Stimulated activated CD8-positive, alpha-beta memory T cell treated with anti-CD3 and anti-CD28 coated beads, Interleukin-2, amount 100 ng/mL, for 1 hour (primary cell): ENCODE results near the gene PTPRE.

Experiments
- DNase-seq, 2 donors: peaks; one replicate each; pipeline ENCODE4 v3.0.0-alpha.2; 2020; ENCODE audit warnings: low read depth in 2 of 2

PTPRE gene

DNA sequence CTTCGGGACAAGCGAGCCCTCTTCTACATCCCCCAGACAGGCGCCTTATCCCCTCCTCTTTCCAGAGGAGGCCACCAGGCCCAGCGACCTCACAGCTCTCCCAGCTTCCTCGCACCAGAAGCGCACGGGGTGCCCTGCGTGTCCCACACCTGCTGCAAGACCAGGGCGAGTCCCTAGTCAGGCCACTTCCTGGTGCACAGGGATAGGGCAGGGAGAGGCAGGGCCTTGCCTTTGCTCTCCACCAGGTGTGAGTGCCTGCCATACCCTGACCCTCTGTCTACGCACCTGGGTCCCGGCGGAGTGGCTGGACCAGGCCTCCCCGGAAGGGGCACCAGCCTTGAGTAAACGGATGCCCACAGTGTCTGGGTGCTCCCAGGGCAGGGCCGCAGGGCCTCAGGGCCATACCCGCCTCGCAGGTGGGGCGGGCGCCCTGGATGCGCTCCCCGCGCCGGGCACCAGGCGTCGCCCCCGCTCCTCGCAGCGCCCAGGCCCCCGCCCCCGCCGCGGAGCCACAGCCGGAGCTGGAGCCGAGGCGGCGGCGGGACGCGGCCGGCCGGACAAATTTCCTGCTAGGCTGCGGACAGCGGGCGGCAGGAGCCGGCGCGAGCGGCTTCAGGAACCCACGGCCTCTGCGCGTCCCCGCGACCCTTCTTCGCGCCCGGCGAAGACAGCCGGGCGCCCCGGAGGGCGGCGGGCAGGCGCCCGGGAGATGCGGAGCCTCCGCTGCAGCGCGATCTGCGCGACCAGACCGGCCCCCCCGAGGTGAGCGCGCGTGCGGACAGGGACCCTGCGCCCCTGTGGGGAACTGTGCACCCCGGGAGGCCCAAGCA, at the start of gene PTPRE:
TSS of gene PTPRE (plus strand) at position 556 of the 830 bp plus-strand sequence. CDS start 133,779 bp downstream, outside the sequence.
- peak; percentile 19 to 20 for DNase-seq

DNA sequence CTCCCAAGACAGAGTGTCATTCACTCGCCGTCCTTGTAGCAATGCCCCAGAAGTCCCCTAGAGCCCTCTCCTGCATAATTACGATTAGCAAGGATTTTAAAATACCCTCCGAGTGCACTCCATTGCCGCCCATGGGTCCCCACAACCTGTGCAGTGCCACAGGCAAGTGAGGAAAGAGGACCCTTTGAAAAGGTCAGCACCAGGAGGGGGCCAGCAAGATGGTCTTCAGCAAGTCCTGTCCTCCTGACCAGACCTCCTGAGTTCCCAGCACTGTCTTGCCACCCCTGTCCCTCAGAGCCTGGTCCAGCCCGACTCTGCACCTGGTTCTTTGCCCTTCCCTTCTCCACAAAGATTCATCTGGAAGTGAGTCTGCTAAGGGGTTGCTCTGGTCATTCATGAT, 46.3 kb upstream of the PTPRE start:
- no peak for DNase-seq

GRCh38 chr10:127863231-127863825, 43.6 kb upstream of the PTPRE start:
- no peak for DNase-seq

DNA sequence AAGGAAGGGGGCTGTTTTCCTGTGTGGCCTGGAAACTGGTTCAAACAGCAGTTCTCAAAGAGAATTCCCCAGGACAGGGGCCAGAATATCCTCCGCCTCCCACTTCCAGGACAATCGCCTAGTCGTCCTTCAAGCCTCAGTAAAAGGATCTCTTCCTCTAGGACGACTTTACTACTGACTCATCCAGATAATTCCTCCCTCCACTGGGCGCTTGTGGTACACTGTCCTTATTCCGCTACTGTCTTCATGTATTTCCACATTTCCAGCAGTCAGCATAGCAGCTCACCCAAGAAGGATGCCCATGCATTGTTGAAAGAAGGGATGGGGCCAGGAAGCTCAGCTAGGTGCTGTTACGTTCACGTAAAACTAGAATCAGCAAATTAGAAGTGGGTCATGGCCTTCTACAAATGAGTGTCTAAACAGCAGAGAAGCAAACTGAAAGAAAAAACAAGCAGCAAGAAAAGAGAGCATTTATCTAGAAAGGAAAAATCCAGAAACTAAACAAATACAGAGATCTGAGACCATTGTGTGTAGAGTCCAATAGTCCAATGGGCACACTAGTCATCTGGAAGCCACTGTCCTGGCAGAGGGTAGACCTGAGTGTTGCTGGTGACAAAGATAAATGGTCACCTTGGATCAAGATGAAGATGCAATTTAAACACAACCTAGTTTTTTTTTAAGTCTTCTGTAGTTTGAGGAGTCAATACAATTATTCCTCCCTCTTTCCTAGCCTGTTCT, 40.5 kb upstream of the PTPRE start:
- DNase-seq = no peak

DNA sequence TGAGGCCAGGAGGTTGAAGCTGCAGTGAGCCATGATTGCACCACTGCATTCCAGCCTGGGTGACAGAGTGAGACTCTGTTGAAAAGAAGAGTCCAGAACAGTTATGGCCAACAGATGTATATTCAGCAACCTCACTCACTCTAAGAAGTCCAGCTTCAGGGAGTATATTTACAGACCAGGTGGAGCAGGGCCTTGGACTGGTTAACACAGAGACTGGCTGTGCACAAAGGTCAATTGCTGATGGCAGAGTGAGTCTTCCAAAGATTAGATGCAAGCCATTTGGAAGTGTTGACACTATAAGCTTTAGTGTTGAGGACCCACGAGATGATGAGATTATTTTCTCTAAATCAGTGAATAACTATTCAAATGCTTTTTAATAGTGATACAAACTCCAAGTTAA, 39.1 kb upstream of the PTPRE start:
- no peak for DNase-seq

DNA sequence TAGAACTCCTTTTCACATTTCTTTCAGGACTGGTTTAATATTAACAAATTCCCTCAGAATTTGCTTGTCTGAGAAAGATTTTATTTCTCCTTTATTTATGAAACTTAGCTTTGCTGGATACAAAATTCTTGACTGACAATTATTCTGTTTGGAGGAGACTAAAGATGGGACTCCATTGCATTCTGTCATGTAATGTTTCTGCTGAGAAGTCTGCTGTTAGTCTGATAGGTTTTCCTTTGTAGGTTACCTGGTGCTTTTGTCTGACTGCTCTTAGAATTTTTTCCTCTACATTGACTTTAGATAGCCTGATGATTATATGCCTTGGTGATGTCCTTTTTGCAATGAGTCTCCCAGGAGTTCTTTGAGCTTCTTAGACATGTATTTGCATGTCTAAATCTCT, 37.6 kb upstream of the PTPRE start:
- DNase-seq = no peak

DNA sequence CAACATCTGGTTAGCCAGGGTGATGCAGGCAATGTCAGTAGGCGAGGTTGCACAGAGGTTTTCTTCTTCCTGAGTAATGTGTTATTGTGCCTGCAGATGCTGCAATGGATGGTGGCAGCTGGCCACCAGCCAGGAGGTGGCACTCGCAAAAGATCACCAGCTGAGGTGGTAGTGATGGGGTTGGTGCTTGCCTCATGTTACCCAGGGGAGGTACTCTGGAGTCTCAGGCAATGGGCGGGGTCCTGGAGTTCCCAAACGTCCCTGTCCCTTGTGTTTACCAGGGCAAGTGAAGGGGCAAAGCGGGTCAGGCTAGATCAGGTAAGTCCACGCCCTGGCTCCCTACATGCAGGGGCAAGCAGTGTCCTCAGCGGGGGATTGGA, 35.3 kb upstream of the PTPRE start:
- no peak for DNase-seq

DNA sequence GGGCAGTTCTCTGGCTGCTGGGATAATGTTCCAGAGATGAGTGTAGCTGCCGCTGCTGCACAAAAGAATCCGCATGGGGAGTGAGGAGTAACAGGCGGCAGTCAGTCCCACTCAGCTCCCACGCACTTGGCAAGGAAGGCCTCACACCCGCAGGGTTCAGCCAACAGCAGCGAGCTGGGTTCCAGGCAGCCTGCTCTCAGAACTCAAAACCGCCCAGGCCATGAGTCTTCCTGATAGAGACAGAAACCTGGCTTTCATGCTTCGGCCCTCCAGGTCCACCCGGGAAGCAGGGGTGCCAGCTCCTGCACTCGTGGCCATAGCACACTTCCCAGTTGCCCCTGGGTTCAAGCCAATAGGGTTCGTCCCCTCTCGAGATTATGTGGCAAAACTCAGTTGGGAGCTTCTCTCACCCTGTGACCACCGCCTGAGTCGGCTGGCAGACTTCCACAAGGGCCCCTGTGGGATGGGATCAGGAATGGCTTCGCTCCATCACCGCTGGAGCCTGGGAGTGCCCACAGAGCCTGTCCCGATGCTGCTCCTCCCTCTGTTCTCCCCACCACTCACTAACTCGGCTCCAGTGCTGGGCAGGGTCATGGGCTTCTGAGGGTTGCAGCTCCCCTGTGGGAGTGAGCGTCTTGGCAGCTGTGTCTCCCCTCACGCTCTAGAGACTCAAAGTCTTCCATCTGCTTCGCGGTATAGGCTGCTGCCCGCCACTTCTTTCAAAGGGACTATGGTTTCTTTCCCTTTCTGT, 34.7 kb upstream of the PTPRE start:
- DNase-seq = no peak

DNA sequence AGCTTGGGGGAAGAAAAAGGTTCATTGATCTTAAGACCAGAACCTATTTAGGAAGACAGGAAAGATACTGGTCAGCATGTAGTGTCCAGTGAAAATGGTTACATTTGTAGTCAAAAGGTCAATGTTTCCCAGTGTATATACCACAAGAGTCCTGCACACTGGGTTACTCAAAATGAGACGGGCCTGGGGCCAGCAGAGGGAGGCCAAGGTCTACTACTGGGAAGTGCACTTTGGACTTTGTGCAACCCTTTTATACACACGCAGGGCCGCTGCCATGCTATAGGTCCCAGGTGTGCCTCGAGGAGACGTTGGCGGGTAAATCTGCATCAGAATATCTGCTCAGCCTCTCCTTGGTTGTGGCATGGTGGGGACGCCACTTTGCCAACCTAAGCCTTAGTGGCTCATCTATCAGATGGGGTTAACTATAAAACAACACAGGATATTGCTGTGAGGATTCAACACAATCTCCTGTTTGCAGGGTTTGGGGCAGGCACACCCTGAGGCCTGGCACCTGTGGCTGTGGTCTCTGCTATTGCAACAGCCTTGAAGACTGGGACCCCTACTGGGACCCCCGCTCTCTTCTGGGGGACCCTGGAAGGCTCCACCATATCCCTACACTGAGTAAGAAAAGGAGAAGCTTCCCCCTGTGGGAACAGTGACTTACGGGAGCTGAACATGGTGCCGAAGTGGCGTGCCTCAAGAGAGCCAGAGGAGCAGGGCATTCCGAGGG, 33.9 kb upstream of the PTPRE start:
- DNase-seq = no peak

- no peak for DNase-seq
Observed at GRCh38 chr10:127873901-127874470, 32.9 kb upstream of the PTPRE start.

GRCh38 chr10:127874671-127875448, 32.0 kb upstream of the PTPRE start:
- no peak for DNase-seq

GRCh38 chr10:127875449-127875765, 31.5 kb upstream of the PTPRE start:
- DNase-seq = no peak

- no peak for DNase-seq
Observed at GRCh38 chr10:127875916-127876315, 31.0 kb upstream of the PTPRE start.

DNA sequence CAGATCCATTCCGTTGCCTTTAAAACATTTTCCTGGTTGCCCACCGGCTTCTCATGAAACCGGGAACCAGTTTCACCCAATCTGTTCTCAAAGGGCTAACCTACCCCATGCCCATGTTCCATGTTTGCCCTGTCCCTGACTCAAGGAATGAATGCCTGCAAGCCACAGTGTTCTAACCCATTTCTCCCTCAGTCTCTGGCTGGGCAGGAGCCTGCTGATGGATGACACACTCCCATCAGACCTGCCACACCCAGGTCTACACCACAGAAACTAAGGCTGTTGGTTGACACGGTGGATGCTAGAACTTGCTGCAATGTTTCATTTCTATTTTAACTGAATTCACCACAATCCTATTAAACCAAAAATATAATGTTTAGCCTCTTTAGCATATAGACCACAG, 29.8 kb upstream of the PTPRE start:
- no peak for DNase-seq

GRCh38 chr10:127877699-127878098, 29.2 kb upstream of the PTPRE start:
- DNase-seq = no peak

DNA sequence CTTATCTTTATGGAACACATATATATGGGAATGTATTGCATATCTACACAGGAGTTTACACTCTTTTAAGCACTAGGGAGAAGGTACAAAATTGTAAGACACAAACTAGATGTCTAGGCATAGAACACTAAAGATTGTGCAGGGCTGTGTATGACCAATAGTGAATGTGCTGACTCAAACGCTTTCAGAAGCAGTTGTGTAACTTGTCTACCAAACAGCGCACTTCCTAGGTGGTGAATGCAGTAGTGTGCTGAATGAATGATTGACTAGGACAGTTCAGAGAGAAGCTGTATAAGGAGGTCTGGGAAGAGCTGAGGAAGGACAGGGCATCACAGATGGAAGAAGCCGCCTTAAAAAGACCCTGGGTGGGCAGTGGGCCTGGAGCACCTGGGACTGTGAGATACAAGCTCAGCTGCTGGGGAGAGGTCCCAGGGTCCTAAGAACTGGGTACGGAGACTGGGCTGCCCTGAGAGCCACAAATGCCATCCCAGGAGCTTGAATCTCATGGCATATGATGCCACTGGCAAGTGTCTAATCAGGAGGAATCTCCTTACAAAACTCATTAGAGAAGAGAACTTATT, 28.3 kb upstream of the PTPRE start:
- no peak for DNase-seq

DNA sequence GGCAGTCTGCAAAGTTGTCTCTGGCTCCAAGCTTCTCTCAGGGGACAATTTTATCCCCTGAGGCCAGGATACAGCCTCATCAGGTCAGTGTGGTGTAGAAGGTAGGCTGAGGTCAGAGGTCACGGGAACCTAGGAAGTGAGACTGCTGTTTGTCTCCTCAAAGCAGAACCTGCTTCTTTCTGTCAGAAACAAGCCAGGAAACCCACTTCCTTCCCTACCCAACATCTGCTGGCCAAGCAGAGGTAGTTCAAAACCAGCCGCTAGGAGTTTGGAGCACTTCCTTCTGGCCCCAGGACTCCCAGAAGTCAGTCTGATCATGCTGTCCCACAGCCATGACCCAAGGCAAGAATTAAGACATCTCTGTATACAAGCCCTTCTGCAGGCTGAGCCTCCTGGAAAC, 26.3 kb upstream of the PTPRE start:
- DNase-seq = no peak

GRCh38 chr10:127881262-127881661, 25.6 kb upstream of the PTPRE start:
- no peak for DNase-seq

DNA sequence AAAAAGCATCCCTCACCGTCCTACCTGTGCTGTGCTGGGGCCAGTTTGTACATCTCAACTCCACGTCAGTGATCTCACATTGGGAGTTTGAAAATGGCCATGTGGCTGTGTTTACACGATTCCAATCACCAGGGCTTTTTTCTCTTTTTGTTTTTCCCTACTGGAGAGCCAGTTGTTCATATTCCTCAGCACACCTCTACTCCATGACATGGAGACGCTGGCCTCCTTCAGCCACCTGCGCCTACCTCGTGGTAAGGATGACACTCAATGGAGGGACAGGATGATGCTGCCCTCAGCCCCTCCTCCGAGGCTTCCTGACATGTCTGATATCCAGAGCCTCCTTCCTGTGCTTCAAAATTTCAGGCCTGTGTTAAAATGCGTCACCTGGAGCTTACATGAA, 24.5 kb upstream of the PTPRE start:
- DNase-seq = no peak

- no peak for DNase-seq
Observed at GRCh38 chr10:127882801-127883459, 24.0 kb upstream of the PTPRE start.
